Activated CD8-positive, alpha-beta T cell treated with anti-CD3 and anti-CD28 coated beads, Interleukin-2, amount 10 ng/mL, durations not matched to agents 7 days and 5 days (primary cell): ENCODE results near the gene LACTBL1. TPM values are rescaled to one million over a fixed set of nuclear protein-coding genes. Genes with fewer than 3 reads are reported as not detected.

Source experiments
- ATAC-seq: fragments of 150-1000 bp; cut with Tn5 transposase; one replicate; pipeline ENCODE4 v1.10.0; 2021; ENCODE audit warnings: moderate library complexity
- CTCF ChIA-PET: fragments of 350-600 bp; sonication (Branson Sonifier 250); formaldehyde crosslinking; loops from one replicate; lab custom pipeline; 2021; ENCODE audit warnings: antibody characterized with exemption; lab: Charles Lee
- POLR2A ChIA-PET: fragments of 350-600 bp; sonication (Branson Sonifier 250); formaldehyde crosslinking; loops from one replicate; lab custom pipeline; 2021; ENCODE audit warnings: antibody characterized with exemption; lab: Charles Lee
- DNase-seq: peaks from one replicate; pipeline ENCODE4 v3.0.0-alpha.2; 2020
- H3K27ac Mint-ChIP-seq: one replicate; pipeline ENCODE4 v1.8.0; 2021; ENCODE audit warnings: mild to moderate bottlenecking, mixed read lengths
- H3K27me3 Mint-ChIP-seq: one replicate; pipeline ENCODE4 v1.8.0; 2021; ENCODE audit warnings: low read depth, mixed read lengths
- H3K36me3 Mint-ChIP-seq: one replicate; pipeline ENCODE4 v1.8.0; 2021; ENCODE audit warnings: low read depth, mixed read lengths
- H3K4me1 Mint-ChIP-seq: one replicate; pipeline ENCODE4 v1.8.0; 2021; ENCODE audit warnings: low read depth, mixed read lengths
- H3K4me3 Mint-ChIP-seq: one replicate; pipeline ENCODE4 v1.8.0; 2021; ENCODE audit warnings: mild to moderate bottlenecking, mixed read lengths
- H3K9me3 Mint-ChIP-seq: one replicate; pipeline ENCODE4 v1.8.0; 2022; ENCODE audit warnings: mixed read lengths; ENCODE audit not compliant: insufficient read depth
- total RNA-seq, 2 experiments: library from RNA; stranded (reverse); gene quantifications; one replicate each; pipeline ENCODE4 v1.2.3, GENCODE V29; 2021

The LACTBL1 gene
- total RNA-seq, 2 experiments from 2014 or later = not detected

GRCh38 chr1:22932803-22933470 lies 39.7 kb downstream of the LACTBL1 start:
- Mint-ChIP-seq H3K27me3 (peaks cover 7% of the 10 kb centered on the region), H3K4me1 (no peaks in the 10 kb centered on the region), H3K36me3 (no peaks in the 10 kb centered on the region), H3K27ac (no peak overlapping the region), H3K4me3 (no peak overlapping the region), H3K9me3 (no peaks in the 10 kb centered on the region)
- CTCF ChIA-PET = no interaction called here
- DNase-seq = no peak
- no peak for ATAC-seq
- POLR2A ChIA-PET = no interaction called here

- no peak for ATAC-seq
- no peak overlapping the region for H3K27ac Mint-ChIP-seq
- H3K4me3 Mint-ChIP-seq = no peak overlapping the region
Measured at GRCh38 chr1:22930240-22930912, 42.3 kb downstream of the LACTBL1 start.

GRCh38 chr1:22925111-22925510 lies 47.6 kb downstream of the LACTBL1 start:
- Mint-ChIP-seq H3K9me3 (no peaks in the 10 kb centered on the region), H3K27me3 (peaks cover 2% of the 10 kb centered on the region), H3K4me3 (no peak overlapping the region), H3K36me3 (no peaks in the 10 kb centered on the region), H3K27ac (no peak overlapping the region), H3K4me1 (no peaks in the 10 kb centered on the region)
- CTCF ChIA-PET = no interaction called here
- POLR2A ChIA-PET = no interaction called here
- ATAC-seq = no peak
- no peak for DNase-seq

More at GRCh38 chr1:22930240-22930912, 42.3 kb downstream of the LACTBL1 start:
- Mint-ChIP-seq H3K9me3 (no peaks in the 10 kb centered on the region), H3K4me1 (no peaks in the 10 kb centered on the region), H3K27me3 (peaks cover 7% of the 10 kb centered on the region), H3K36me3 (no peaks in the 10 kb centered on the region)
- peak; percentile 31 for DNase-seq
- ChIA-PET CTCF (interaction anchor here (2.1 kb wide), 1 partner anchor 226 kb away, joined by 14 read pairs; no protein-coding TSS in a partner anchor), POLR2A (no interaction called here)

- H3K9me3 Mint-ChIP-seq = no peaks in the 10 kb centered on the region
- ATAC-seq (no peak), DNase-seq (no peak)
- ChIA-PET CTCF (no interaction called here), POLR2A (no interaction called here)
- peaks cover 2% of the 10 kb centered on the region for H3K27me3 Mint-ChIP-seq
- H3K27ac Mint-ChIP-seq = no peak overlapping the region
- no peaks in the 10 kb centered on the region for H3K36me3 Mint-ChIP-seq
- H3K4me3 Mint-ChIP-seq = no peak overlapping the region
- no peaks in the 10 kb centered on the region for H3K4me1 Mint-ChIP-seq
Measured at GRCh38 chr1:22922640-22923039, 50.0 kb downstream of the LACTBL1 start.

- Mint-ChIP-seq H3K27ac (no peak overlapping the region), H3K36me3 (no peaks in the 10 kb centered on the region), H3K27me3 (peaks cover 2% of the 10 kb centered on the region), H3K4me3 (no peak overlapping the region), H3K9me3 (no peaks in the 10 kb centered on the region), H3K4me1 (no peaks in the 10 kb centered on the region)
- ATAC-seq (no peak), DNase-seq (no peak)
- CTCF ChIA-PET = interaction anchor here (0.6 kb wide), 1 partner anchor 601 kb away, joined by 3 read pairs; no protein-coding TSS in a partner anchor
- POLR2A ChIA-PET = interaction anchor here (0.9 kb wide), 1 partner anchor 12 kb away, joined by 3 read pairs; no protein-coding TSS in a partner anchor
Measured at GRCh38 chr1:22921452-22922126, 51.1 kb downstream of the LACTBL1 start.

- H3K4me3 Mint-ChIP-seq = no peak overlapping the region
Measured at GRCh38 chr1:22920734-22921451, 51.8 kb downstream of the LACTBL1 start.

GRCh38 chr1:22920026-22920733 lies 52.5 kb downstream of the LACTBL1 start:
- no peak overlapping the region for H3K4me3 Mint-ChIP-seq
- H3K4me1 Mint-ChIP-seq = no peaks in the 10 kb centered on the region
- no peaks in the 10 kb centered on the region for H3K36me3 Mint-ChIP-seq
- H3K9me3 Mint-ChIP-seq = no peaks in the 10 kb centered on the region
- H3K27ac Mint-ChIP-seq = no peak overlapping the region
- ChIA-PET POLR2A (no interaction called here), CTCF (no interaction called here)
- ATAC-seq = no peak
- peaks cover 1% of the 10 kb centered on the region for H3K27me3 Mint-ChIP-seq
- DNase-seq = no peak

More at GRCh38 chr1:22920734-22921451, 51.8 kb downstream of the LACTBL1 start:
- no peak for DNase-seq
- Mint-ChIP-seq H3K36me3 (no peaks in the 10 kb centered on the region), H3K27me3 (peaks cover 2% of the 10 kb centered on the region), H3K27ac (no peak overlapping the region), H3K9me3 (no peaks in the 10 kb centered on the region), H3K4me1 (no peaks in the 10 kb centered on the region)
- POLR2A ChIA-PET = interaction anchor here (0.9 kb wide), 1 partner anchor 13 kb away, joined by 3 read pairs; no protein-coding TSS in a partner anchor
- no peak for ATAC-seq
- CTCF ChIA-PET = no interaction called here

GRCh38 chr1:22919341-22920025 lies 53.2 kb downstream of the LACTBL1 start:
- no peaks in the 10 kb centered on the region for H3K9me3 Mint-ChIP-seq
- H3K4me1 Mint-ChIP-seq = no peaks in the 10 kb centered on the region
- ATAC-seq (no peak), DNase-seq (no peak)
- H3K36me3 Mint-ChIP-seq = no peaks in the 10 kb centered on the region
- POLR2A ChIA-PET = no interaction called here
- H3K27ac Mint-ChIP-seq = no peak overlapping the region
- H3K27me3 Mint-ChIP-seq = no peaks in the 10 kb centered on the region
- CTCF ChIA-PET = no interaction called here
- no peak overlapping the region for H3K4me3 Mint-ChIP-seq

- ChIA-PET POLR2A (no interaction called here), CTCF (no interaction called here)
- Mint-ChIP-seq H3K4me3 (no peak overlapping the region), H3K36me3 (no peaks in the 10 kb centered on the region), H3K27me3 (no peaks in the 10 kb centered on the region), H3K4me1 (no peaks in the 10 kb centered on the region), H3K9me3 (no peaks in the 10 kb centered on the region), H3K27ac (no peak overlapping the region)
- DNase-seq (no peak), ATAC-seq (no peak)
Measured at GRCh38 chr1:22918644-22919043, 54.0 kb downstream of the LACTBL1 start.

GRCh38 chr1:22917989-22918388 lies 54.7 kb downstream of the LACTBL1 start:
- no peak for ATAC-seq
- DNase-seq = no peak
- no peaks in the 10 kb centered on the region for H3K9me3 Mint-ChIP-seq
- CTCF ChIA-PET = no interaction called here
- no peaks in the 10 kb centered on the region for H3K27me3 Mint-ChIP-seq
- POLR2A ChIA-PET = no interaction called here
- no peak overlapping the region for H3K4me3 Mint-ChIP-seq
- no peak overlapping the region for H3K27ac Mint-ChIP-seq
- H3K36me3 Mint-ChIP-seq = no peaks in the 10 kb centered on the region
- no peaks in the 10 kb centered on the region for H3K4me1 Mint-ChIP-seq

GRCh38 chr1:22916471-22916820 lies 56.2 kb downstream of the LACTBL1 start:
- no peaks in the 10 kb centered on the region for H3K4me1 Mint-ChIP-seq
- DNase-seq (no peak), ATAC-seq (no peak)
- no peak overlapping the region for H3K27ac Mint-ChIP-seq
- no peaks in the 10 kb centered on the region for H3K36me3 Mint-ChIP-seq
- no peaks in the 10 kb centered on the region for H3K27me3 Mint-ChIP-seq
- H3K4me3 Mint-ChIP-seq = no peak overlapping the region
- POLR2A ChIA-PET = no interaction called here
- CTCF ChIA-PET = no interaction called here
- no peaks in the 10 kb centered on the region for H3K9me3 Mint-ChIP-seq
